AG08396 (cell line): ENCODE measurements around the gene PPP2R5D.
"Not testable (repeated sequence)": the region's sequence is repeated elsewhere in the genome, so short reads cannot be mapped to it uniquely, and the experiment has no call there.

Experiments used
- DNase-seq: peaks from one replicate; pipeline ENCODE4 v3.0.0; 2012; ENCODE audit warnings: low spot score, mixed read lengths

The PPP2R5D gene

GRCh38 chr6:42984001-42984923 is at the start of gene PPP2R5D:
Gene PPP2R5D, plus strand, starts transcription at chr6:42984570. Its CDS starts 108 bp downstream, at chr6:42984678.
- peak; percentile 98 for DNase-seq

GRCh38 chr6:42935322-42935721 is 49.0 kb upstream of the PPP2R5D start:
- DNase-seq, result no peak

- no peak for DNase-seq
These were observed 48.0 kb upstream of the PPP2R5D start for GRCh38 chr6:42936398-42936797.

GRCh38 chr6:42937548-42938427 is 46.6 kb upstream of the PPP2R5D start:
- no peak for DNase-seq

- DNase-seq, result no peak
These were observed 46.0 kb upstream of the PPP2R5D start for GRCh38 chr6:42938428-42938796.

- no peak for DNase-seq
These were observed 45.2 kb upstream of the PPP2R5D start for GRCh38 chr6:42938987-42939809.

GRCh38 chr6:42939810-42940167 is 44.6 kb upstream of the PPP2R5D start:
- no peak for DNase-seq

- DNase-seq, result no peak
These were observed 43.8 kb upstream of the PPP2R5D start for GRCh38 chr6:42940493-42941045.

GRCh38 chr6:42941356-42941755 is 43.0 kb upstream of the PPP2R5D start:
- not testable (repeated sequence) for DNase-seq

- no peak for DNase-seq
These were observed 41.9 kb upstream of the PPP2R5D start for GRCh38 chr6:42942444-42942843.

- no peak for DNase-seq
These were observed 36.4 kb upstream of the PPP2R5D start for GRCh38 chr6:42947950-42948349.

- DNase-seq, result no peak
These were observed 32.0 kb upstream of the PPP2R5D start for GRCh38 chr6:42952389-42952788.

- DNase-seq, result not testable (repeated sequence)
These were observed 30.0 kb upstream of the PPP2R5D start for GRCh38 chr6:42954405-42954804.

- DNase-seq, result no peak
These were observed 26.2 kb upstream of the PPP2R5D start for GRCh38 chr6:42958125-42958524.

GRCh38 chr6:42959917-42960242 is 24.5 kb upstream of the PPP2R5D start:
- no peak for DNase-seq

GRCh38 chr6:42960243-42961019 is 23.9 kb upstream of the PPP2R5D start, which contains the start of gene GNMT:
Gene GNMT, plus strand, starts transcription at chr6:42960754. Its CDS starts 14 bp downstream, at chr6:42960768.
- DNase-seq, result peak; percentile 60

- no peak for DNase-seq
These were observed 23.3 kb upstream of the PPP2R5D start for GRCh38 chr6:42961020-42961470.

GRCh38 chr6:42962096-42962495 is 22.3 kb upstream of the PPP2R5D start:
- DNase-seq, result no peak

GRCh38 chr6:42962502-42963178 is 21.7 kb upstream of the PPP2R5D start:
- no peak for DNase-seq

GRCh38 chr6:42963179-42963854 is 21.1 kb upstream of the PPP2R5D start:
- no peak for DNase-seq
